SKM-1 (cell line): ENCODE measurements around the gene FADS6.
"Not testable (repeated sequence)": the region's sequence is repeated elsewhere in the genome, so short reads cannot be mapped to it uniquely, and the experiment has no call there.

Experiments
- DNase-seq: peaks from one replicate; lab custom pipeline; 2025; ENCODE audit not compliant: unreplicated experiment; lab: John Stamatoyannopoulos, UW

The FADS6 gene

GRCh38 chr17:74921026-74921681 lies 27.7 kb upstream of the FADS6 start:
- no peak for DNase-seq

- no peak for DNase-seq
Measured at GRCh38 chr17:74920642-74921025, 27.2 kb upstream of the FADS6 start.

- DNase-seq = no peak
Measured at GRCh38 chr17:74920306-74920620, 26.8 kb upstream of the FADS6 start.

- DNase-seq = no peak
Measured at GRCh38 chr17:74919440-74920305, 26.2 kb upstream of the FADS6 start.

- DNase-seq = no peak
Measured at GRCh38 chr17:74918906-74919305, 25.5 kb upstream of the FADS6 start.

GRCh38 chr17:74917430-74917829 lies 24.0 kb upstream of the FADS6 start:
- peak; percentile 46 for DNase-seq

- DNase-seq = no peak
Measured at GRCh38 chr17:74916851-74917199, 23.4 kb upstream of the FADS6 start.

- DNase-seq = no peak
Measured at GRCh38 chr17:74916136-74916850, 22.9 kb upstream of the FADS6 start.

- DNase-seq = not testable (repeated sequence)
Measured at GRCh38 chr17:74911423-74911822, 18.0 kb upstream of the FADS6 start.

GRCh38 chr17:74909097-74909496 lies 15.7 kb upstream of the FADS6 start:
- DNase-seq = not testable (repeated sequence)

GRCh38 chr17:74907012-74907411 lies 13.6 kb upstream of the FADS6 start:
- no peak for DNase-seq

GRCh38 chr17:74906214-74906793 lies 12.9 kb upstream of the FADS6 start:
- DNase-seq = not testable (repeated sequence)

GRCh38 chr17:74904687-74905409 lies 11.4 kb upstream of the FADS6 start:
- no peak for DNase-seq

GRCh38 chr17:74903671-74904070 lies 10.2 kb upstream of the FADS6 start:
- no peak for DNase-seq

- DNase-seq = no peak
Measured at GRCh38 chr17:74903034-74903433, 9.6 kb upstream of the FADS6 start.

- DNase-seq = no peak
Measured at GRCh38 chr17:74901353-74902135, 8.1 kb upstream of the FADS6 start.

GRCh38 chr17:74900208-74900607 lies 6.8 kb upstream of the FADS6 start:
- DNase-seq = no peak

GRCh38 chr17:74898376-74898946 lies 5.0 kb upstream of the FADS6 start:
- no peak for DNase-seq

- DNase-seq = no peak
Measured at GRCh38 chr17:74893936-74894671, 671 bp upstream of the FADS6 start.
